HG03045 (cell line): ENCODE data around the gene UBR3.
"Not testable (repeated sequence)": the region's sequence is repeated elsewhere in the genome, so short reads cannot be mapped to it uniquely, and the experiment has no call there.

Experiments
- ATAC-seq: cut with Tn5 transposase; IDR thresholded peaks from one replicate; pipeline ENCODE4 v1.9.1; 2021; ENCODE audit warnings: mild to moderate bottlenecking, moderate library complexity; ENCODE audit not compliant: unreplicated experiment

The UBR3 gene

DNA sequence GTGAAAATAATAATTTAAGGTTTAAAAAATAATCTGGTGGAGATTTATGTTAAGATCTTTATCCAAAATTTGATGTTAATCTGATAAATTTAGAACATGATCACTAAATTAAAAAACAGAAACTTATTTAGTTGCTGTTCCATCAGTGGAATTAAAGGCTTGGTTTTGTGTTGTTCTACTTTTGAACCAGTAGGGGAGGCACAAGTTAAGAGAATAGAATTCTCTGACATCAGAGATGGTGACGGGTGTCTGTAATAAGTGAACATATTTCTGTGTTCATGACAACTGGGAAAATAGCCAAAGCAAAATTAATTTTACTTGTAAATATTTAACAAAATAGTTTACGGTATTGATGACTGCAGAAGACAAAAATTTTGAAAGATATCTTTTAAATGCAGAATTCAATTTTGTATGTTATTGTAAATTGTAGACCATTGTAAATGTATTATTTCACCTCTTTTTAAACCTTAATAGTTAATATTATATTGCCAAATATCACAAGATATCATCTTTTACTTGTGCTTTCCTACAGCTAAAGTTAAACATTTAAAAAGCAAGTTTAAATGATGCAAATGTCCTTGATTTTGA is 106.0 kb downstream of the UBR3 start:
- ATAC-seq = no peak

- ATAC-seq = not testable (repeated sequence)
Observed at GRCh38 chr2:169936652-169937051, 109.4 kb downstream of the UBR3 start.

DNA sequence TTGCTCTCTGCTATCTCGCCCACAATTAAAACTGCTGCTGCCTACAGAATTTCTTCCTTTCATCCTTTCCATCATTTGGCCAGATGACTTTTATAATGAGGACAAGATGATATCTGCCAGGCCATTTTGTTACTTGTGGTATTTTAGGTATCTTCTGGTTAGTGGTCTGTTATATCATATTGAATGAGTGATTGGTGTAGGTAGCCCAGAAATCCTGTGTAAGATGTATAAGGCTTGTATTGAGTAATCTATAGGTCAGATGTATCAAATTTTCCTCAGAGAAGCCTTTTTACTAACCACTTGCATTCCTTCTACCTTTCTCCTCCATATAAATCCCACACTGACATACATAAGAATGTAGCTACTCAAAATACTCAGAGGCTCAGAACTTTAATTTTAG is 118.3 kb downstream of the UBR3 start:
- no peak for ATAC-seq

DNA sequence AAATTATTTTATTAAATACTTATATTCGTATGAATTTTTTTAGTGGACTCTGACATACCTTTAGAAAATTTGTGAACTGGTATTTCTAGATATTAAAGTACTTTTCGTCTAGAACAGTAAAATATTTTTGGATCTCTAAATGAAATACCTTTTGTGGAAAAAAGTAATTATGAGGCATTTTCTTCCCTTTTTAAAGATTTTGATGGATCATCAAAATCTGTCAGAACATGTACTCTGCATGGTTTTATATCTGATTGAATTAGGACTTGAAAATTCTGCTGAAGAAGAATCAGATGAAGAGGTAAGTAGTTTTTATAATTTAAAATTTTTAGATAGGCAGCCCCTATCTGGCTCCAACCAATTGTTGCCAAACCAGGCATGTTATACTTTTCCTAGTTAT is 118.8 kb downstream of the UBR3 start:
- ATAC-seq = no peak

DNA sequence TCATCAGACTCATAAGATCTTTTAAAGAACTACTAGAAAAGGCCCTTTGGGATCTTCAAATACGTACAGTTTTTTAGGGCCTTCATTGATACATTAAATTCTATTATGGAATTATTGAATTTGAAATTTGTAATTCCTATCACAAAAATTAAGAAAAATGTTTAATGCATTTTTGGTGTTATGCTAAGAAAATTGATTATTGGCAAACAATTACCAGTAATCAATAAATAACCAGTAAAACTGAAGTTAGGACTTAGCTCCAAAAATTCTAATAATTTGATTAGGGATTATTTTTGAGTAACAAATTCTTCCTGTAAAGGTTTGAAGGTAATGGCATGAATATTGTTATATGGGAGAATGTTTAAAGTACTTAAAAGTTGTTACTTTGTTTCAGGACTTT is 119.3 kb downstream of the UBR3 start:
- ATAC-seq = no peak

- ATAC-seq = no peak
Observed at GRCh38 chr2:169955940-169956339, 128.7 kb downstream of the UBR3 start.

- ATAC-seq = not testable (repeated sequence)
Observed at GRCh38 chr2:169957219-169957618, 130.0 kb downstream of the UBR3 start.

DNA sequence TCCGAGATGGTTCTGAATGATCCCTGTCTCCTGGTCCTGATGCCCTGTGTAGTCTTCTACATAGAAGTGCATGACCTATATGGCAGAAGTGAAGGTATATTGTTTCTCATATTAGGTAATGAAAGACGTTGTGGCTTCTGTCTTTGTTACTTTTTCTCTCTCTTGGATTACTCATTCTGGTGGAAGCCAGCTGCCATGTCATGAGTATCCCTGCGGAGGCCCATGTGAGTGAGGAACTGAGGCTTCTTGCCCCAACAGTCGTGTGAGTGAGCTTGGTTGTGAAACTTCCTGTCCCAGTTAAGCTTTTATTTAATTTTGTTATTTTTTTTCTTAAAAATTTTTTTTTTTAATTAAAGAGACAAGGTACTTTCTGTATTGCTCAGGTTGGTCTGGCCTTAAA is 134.7 kb downstream of the UBR3 start:
- no peak for ATAC-seq

GRCh38 chr2:169963786-169964185 is 136.5 kb downstream of the UBR3 start:
- no peak for ATAC-seq

DNA sequence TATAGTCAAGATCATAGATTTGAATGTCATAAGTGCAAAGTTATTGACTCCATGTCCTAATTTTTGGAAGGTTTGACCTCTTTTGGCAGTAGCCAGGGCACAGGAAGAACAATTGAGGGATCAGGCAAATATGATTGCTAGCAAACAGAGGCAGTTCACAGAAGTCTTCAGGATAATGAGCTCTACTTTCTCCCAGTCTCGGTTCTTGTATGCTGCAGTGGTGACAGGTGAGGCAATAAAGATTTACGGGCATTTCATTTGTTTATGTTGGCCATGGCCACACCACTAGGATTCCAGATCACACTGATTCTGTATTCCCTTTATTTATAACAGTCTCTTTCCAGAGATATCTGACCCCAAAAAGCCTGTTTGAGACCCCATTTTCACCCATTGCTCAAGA is 137.5 kb downstream of the UBR3 start:
- ATAC-seq = no peak

DNA sequence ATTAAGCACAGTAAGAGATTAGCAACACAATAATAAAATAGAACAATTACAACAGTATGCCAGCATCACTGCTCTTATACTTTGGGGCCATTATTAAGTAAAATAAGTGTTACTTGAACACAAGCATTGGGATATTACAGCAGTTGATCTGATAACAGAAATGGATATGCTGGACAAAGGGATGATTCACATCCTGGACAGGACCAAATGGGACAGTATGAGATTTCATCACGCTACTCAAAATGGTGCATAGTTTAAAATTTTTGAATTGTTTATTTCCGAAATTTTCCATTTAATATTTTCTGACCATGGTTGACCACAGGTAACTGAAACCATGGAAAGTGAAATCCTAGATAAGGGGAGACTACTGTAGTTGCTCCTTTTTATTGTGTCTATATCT is 138.2 kb downstream of the UBR3 start:
- ATAC-seq = no peak

GRCh38 chr2:169966454-169966853 is 139.2 kb downstream of the UBR3 start:
- no peak for ATAC-seq

DNA sequence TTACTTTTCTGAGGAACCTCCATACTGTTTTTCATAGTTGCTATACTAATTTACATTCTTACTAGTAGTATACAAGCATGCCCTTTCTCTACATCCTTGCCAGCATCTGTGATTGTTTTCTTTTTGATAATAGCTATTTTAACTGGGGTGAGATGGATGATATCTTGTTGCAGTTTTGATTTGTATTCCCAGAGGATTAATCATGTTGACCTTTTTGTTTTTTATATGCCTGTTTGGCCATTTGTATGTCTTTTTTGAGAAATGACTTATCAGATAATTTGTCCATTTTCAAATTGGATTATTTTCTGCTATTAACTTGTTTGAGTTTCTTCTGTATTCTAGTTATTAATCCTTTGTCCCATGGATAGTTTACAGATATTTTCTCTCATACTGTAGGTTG is 141.5 kb downstream of the UBR3 start:
- ATAC-seq = no peak

GRCh38 chr2:169975221-169975620 is 148.0 kb downstream of the UBR3 start:
- no peak for ATAC-seq

- no peak for ATAC-seq
Observed at GRCh38 chr2:169976335-169976851, 149.1 kb downstream of the UBR3 start.

- no peak for ATAC-seq
Observed at GRCh38 chr2:169977530-169977929, 150.3 kb downstream of the UBR3 start.

DNA sequence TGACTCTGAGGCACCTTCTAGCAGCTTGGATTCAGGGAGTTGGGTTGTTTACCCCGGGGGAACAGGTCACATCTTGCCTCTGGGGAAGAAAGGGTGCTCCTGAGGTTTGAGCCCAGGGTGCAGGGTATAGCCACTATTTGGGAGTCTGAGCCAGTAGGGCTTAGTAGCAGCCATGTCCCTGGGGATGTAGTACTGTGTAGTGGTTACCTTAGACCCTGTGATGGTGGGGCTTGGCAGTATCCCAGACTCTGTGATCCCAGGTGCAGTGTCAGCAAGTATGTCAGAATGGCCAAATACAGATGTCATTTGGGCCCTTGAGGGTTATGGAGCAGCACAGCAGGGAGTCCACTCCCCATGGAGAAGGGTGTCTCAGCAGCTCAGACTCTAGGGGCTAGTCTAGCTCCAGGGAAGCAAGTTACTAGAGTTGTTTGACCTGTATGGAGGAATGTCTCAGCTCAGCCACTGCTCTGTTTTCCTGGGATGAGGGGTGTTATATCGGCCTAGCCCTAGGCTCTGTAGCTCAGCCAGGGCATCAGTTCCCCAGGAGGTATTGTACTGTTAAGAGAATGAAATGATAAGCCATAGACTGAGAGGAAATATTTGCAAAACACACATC is 151.3 kb downstream of the UBR3 start:
- ATAC-seq = no peak

- ATAC-seq = no peak
Observed at GRCh38 chr2:169979025-169979424, 151.8 kb downstream of the UBR3 start.

GRCh38 chr2:169980001-169980400 is 152.7 kb downstream of the UBR3 start:
- no peak for ATAC-seq

DNA sequence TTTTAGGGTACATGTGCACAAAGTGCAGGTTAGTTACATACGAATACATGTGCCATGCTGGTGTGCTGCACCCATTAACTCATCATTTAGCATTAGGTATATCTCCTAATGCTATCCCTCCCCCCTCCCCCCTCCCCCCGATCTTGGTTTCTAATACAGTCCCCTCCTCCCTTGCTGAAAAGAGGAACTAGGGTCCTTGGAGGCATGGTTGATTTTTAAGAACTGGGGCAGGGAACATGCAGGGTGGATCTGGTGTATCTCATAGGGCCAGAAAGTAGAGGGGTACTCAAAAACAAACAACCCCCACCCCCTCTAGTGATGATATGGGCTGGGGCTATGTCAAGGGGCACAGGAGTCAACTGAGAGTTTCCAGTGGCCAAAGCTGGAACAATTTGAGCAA is 153.4 kb downstream of the UBR3 start:
- ATAC-seq = no peak

GRCh38 chr2:169982929-169983328 is 155.7 kb downstream of the UBR3 start:
- no peak for ATAC-seq

- ATAC-seq = no peak
Observed at GRCh38 chr2:169983506-169983905, 156.3 kb downstream of the UBR3 start.

- ATAC-seq = no peak
Observed at GRCh38 chr2:169984145-169984544, 156.9 kb downstream of the UBR3 start.
